SK-N-SH treated with all-trans-retinoic acid at 6 μM for 48 hours (cell line): ENCODE data around the gene PPP1R18.
"Not testable (repeated sequence)": the region's sequence is repeated elsewhere in the genome, so short reads cannot be mapped to it uniquely, and the experiment has no call there.

Experiments
- ATAC-seq: fragments of 200-7000 bp; cut with Tn5 transposase; 3 replicates; pipeline ENCODE4 v1.9.1; 2020; ENCODE audit warnings: mild to moderate bottlenecking, moderate library complexity
- ARNTL ChIP-seq: fragments of 450-650 bp; formaldehyde crosslinking; IDR thresholded peaks from 2 replicates; pipeline ENCODE4 v1.5.0; 2020; ENCODE audit warnings: low read depth, mild to moderate bottlenecking, moderate library complexity, borderline replicate concordance
- BACH2 ChIP-seq: fragments of 250-450 bp; sonication (Bioruptor Pico); IDR thresholded peaks from 2 replicates; pipeline ENCODE4 v1.9.0; 2021; ENCODE audit warnings: mild to moderate bottlenecking, borderline replicate concordance
- CREB5 ChIP-seq: fragments of 250-450 bp; sonication (Bioruptor Pico); IDR thresholded peaks from 2 replicates; pipeline ENCODE4 v1.5.1; 2020; ENCODE audit warnings: low read depth, mild to moderate bottlenecking, moderate library complexity
- CSDC2 ChIP-seq: fragments of 250-450 bp; sonication (Bioruptor Pico); IDR thresholded peaks from 2 replicates; pipeline ENCODE4 v1.5.0; 2020; ENCODE audit warnings: mild to moderate bottlenecking, moderate library complexity
- ESRRG ChIP-seq: fragments of 250-450 bp; sonication (Bioruptor Pico); IDR thresholded peaks from 2 replicates; pipeline ENCODE4 v1.6.1; 2021; ENCODE audit warnings: mild to moderate bottlenecking
- GLIS3 ChIP-seq: fragments of 250-450 bp; sonication (Bioruptor Pico); IDR thresholded peaks from 2 replicates; pipeline ENCODE4 v1.5.0; 2020; ENCODE audit warnings: mild to moderate bottlenecking, moderate library complexity
- ISL1 ChIP-seq: fragments of 250-450 bp; sonication (Bioruptor Pico); IDR thresholded peaks from 2 replicates; pipeline ENCODE4 v2.1.2; 2022; ENCODE audit warnings: mild to moderate bottlenecking, moderate library complexity
- PATZ1 ChIP-seq: fragments of 250-450 bp; sonication (Bioruptor Pico); IDR thresholded peaks from 2 replicates; pipeline ENCODE4 v1.8.0; 2020; ENCODE audit warnings: mild to moderate bottlenecking, moderate library complexity, borderline replicate concordance
- POU6F1 ChIP-seq: fragments of 250-450 bp; sonication (Bioruptor Pico); IDR thresholded peaks from 2 replicates; pipeline ENCODE4 v1.8.0; 2021; ENCODE audit warnings: low read depth, mild to moderate bottlenecking, moderate library complexity, borderline replicate concordance
- PPARA ChIP-seq: fragments of 250-450 bp; sonication (Bioruptor Pico); IDR thresholded peaks from 2 replicates; pipeline ENCODE4 v1.5.0; 2020; ENCODE audit warnings: mild to moderate bottlenecking, borderline replicate concordance
- RARB ChIP-seq: fragments of 250-450 bp; sonication (Bioruptor Pico); IDR thresholded peaks from 2 replicates; pipeline ENCODE4 v1.8.0; 2021; ENCODE audit warnings: mild to moderate bottlenecking, moderate library complexity
- SNAI2 ChIP-seq: fragments of 250-450 bp; sonication (Bioruptor Pico); IDR thresholded peaks from 2 replicates; pipeline ENCODE4 v1.5.0; 2020; ENCODE audit warnings: mild to moderate bottlenecking, moderate library complexity
- TCF4 ChIP-seq: fragments of 250-450 bp; sonication (Bioruptor Pico); IDR thresholded peaks from 2 replicates; pipeline ENCODE4 v1.8.0; 2021; ENCODE audit warnings: mild to moderate bottlenecking, moderate library complexity, borderline replicate concordance
- TSHZ2 ChIP-seq: fragments of 250-450 bp; sonication (Bioruptor Pico); IDR thresholded peaks from 2 replicates; pipeline ENCODE4 v1.5.0; 2020; ENCODE audit warnings: mild to moderate bottlenecking, moderate library complexity
- ZC3H10 ChIP-seq: fragments of 250-450 bp; sonication (Bioruptor Pico); IDR thresholded peaks from 2 replicates; pipeline ENCODE4 v1.5.1; 2021; ENCODE audit warnings: mild to moderate bottlenecking, moderate library complexity
- ZFP30 ChIP-seq: fragments of 450-650 bp; formaldehyde crosslinking; IDR thresholded peaks from 2 replicates; pipeline ENCODE4 v1.5.0; 2022; ENCODE audit warnings: mild to moderate bottlenecking, moderate library complexity
- ZNF565 ChIP-seq: fragments of 450-650 bp; formaldehyde crosslinking; conservative IDR thresholded peaks from 2 replicates; pipeline ENCODE4 v1.5.0; 2020; ENCODE audit warnings: low read depth, mild to moderate bottlenecking, moderate library complexity
- ZNF70 ChIP-seq: fragments of 450-650 bp; formaldehyde crosslinking; IDR thresholded peaks from 2 replicates; pipeline ENCODE4 v1.5.0; 2020; ENCODE audit warnings: mild to moderate bottlenecking, moderate library complexity
- ZNF8 ChIP-seq: fragments of 450-650 bp; formaldehyde crosslinking; IDR thresholded peaks from 2 replicates; pipeline ENCODE4 v1.5.0; 2020; ENCODE audit warnings: mild to moderate bottlenecking, moderate library complexity

Gene PPP1R18

GRCh38 chr6:30724906-30725667, 38.6 kb upstream of the PPP1R18 start:
- peak; percentile 74 for TF ChIP-seq PATZ1 (CRISPR knock-in tag)
- no peak for TF ChIP-seq TSHZ2
- TF ChIP-seq GLIS3 (CRISPR knock-in tag) = 0 out of 2 replicates have a peak, but pooled peaks have one; percentile 53
- no peak for ATAC-seq

- not testable (repeated sequence) for ATAC-seq
These were observed 37.6 kb upstream of the PPP1R18 start for GRCh38 chr6:30723843-30724741.

- not testable (repeated sequence) for ATAC-seq
These were observed 36.9 kb upstream of the PPP1R18 start for GRCh38 chr6:30723159-30723842.

- ATAC-seq = peak; percentile 0; the same call in 1 of the 3 replicates
These were observed 36.1 kb upstream of the PPP1R18 start for GRCh38 chr6:30722280-30723112.

GRCh38 chr6:30722025-30722279, 35.5 kb upstream of the PPP1R18 start:
- not testable (repeated sequence) for ATAC-seq

More at GRCh38 chr6:30722280-30723112, 36.1 kb upstream of the PPP1R18 start:
- TF ChIP-seq RARB (CRISPR knock-in tag) (no peak), CSDC2 (no peak), ARNTL (no peak), SNAI2 (CRISPR knock-in tag) (no peak), BACH2 (CRISPR knock-in tag) (no peak), PPARA (CRISPR knock-in tag) (no peak), GLIS3 (CRISPR knock-in tag) (no peak), TCF4 (no peak), ZFP30 (CRISPR knock-in tag) (no peak), ZNF8 (CRISPR knock-in tag) (no peak), ZNF70 (CRISPR knock-in tag) (no peak), POU6F1 (CRISPR knock-in tag) (no peak), TSHZ2 (no peak), ESRRG (no peak), ISL1 (CRISPR knock-in tag) (no peak), ZC3H10 (no peak), ZNF565 (CRISPR knock-in tag) (no peak), CREB5 (CRISPR knock-in tag) (no peak)
- TF ChIP-seq, all 23 proteins: peak for 0
